T-helper 17 cell (primary cell): ENCODE data around the gene C17orf67. TPM values are rescaled to one million over a fixed set of nuclear protein-coding genes. Genes with fewer than 3 reads are reported as not detected.

Source experiments
- ATAC-seq: fragments of 150-1000 bp; cut with Tn5 transposase; 2 replicates; pipeline ENCODE4 v1.10.0; 2021; ENCODE audit warnings: mild to moderate bottlenecking, moderate library complexity
- DNase-seq, 3 donors: peaks; one replicate each; pipeline versions ENCODE4 v3.0.0 to v3.0.0-alpha.2; 2020 to 2021
- H3K9me3 ChIP-seq: one replicate; pipeline ENCODE4 v1.7.0; 2013; ENCODE audit warnings: low read length, mild to moderate bottlenecking; ENCODE audit not compliant: control insufficient read depth, poor library complexity, severe bottlenecking
- H3K27ac Mint-ChIP-seq: one replicate; pipeline ENCODE4 v1.8.0; 2022; ENCODE audit warnings: mild to moderate bottlenecking, moderate library complexity, mixed read lengths
- H3K27me3 Mint-ChIP-seq: one replicate; pipeline ENCODE4 v1.8.0; 2022; ENCODE audit warnings: mixed read lengths
- H3K36me3 Mint-ChIP-seq: one replicate; pipeline ENCODE4 v1.8.0; 2022; ENCODE audit warnings: low read depth, mixed read lengths
- H3K4me1 Mint-ChIP-seq: one replicate; pipeline ENCODE4 v1.8.0; 2022; ENCODE audit warnings: mild to moderate bottlenecking, mixed read lengths
- H3K4me3 Mint-ChIP-seq: one replicate; pipeline ENCODE4 v1.8.0; 2022; ENCODE audit warnings: mild to moderate bottlenecking, moderate library complexity, mixed read lengths
- total RNA-seq, 4 donors: library from RNA in 2 of 4; stranded (reverse) in 2 of 4; gene quantifications; one replicate each; pipeline ENCODE4 v1.2.3 and lab custom pipeline; 2022 to 2026

C17orf67 gene
- total RNA-seq, 2 donors from 2014 or later, result 4.1 to 6.6 TPM

DNA sequence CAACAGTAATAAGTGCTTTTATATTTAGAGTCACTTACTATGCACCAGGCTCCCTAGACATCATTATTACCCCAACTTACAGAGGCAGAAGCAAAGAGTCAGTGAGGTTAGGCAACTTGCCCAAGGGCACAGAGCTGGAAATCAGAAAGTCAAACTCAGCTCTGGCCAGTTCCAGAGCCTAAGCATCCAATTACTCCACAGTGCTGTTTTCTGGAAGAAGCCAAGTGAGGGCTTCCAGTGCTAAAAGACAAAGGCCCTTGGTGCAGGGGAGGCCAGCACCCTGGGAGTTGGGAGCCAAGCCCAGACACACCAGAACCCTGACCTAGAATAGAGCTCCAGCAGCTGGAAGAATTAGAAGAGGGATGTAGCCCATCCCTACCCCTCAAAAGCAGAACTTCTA lies 40.2 kb downstream of the C17orf67 start:
- Mint-ChIP-seq H3K36me3 (peaks cover 11% of the 10 kb centered on the region), H3K27ac (no peak overlapping the region), H3K27me3 (no peaks in the 10 kb centered on the region), H3K4me1 (peaks cover 7% of the 10 kb centered on the region), H3K4me3 (no peak overlapping the region)
- H3K9me3 ChIP-seq, result no peaks in the 10 kb centered on the region
- ATAC-seq (no peak), DNase-seq (no peak)

GRCh38 chr17:56792267-56792666 lies 41.5 kb downstream of the C17orf67 start:
- no peak overlapping the region for H3K4me3 Mint-ChIP-seq
- peaks cover 4% of the 10 kb centered on the region for H3K36me3 Mint-ChIP-seq
- H3K27ac Mint-ChIP-seq, result no peak overlapping the region
- H3K27me3 Mint-ChIP-seq, result no peaks in the 10 kb centered on the region
- DNase-seq (no peak), ATAC-seq (no peak)
- H3K9me3 ChIP-seq, result no peaks in the 10 kb centered on the region
- peaks cover under 1% of the 10 kb centered on the region for H3K4me1 Mint-ChIP-seq

DNA sequence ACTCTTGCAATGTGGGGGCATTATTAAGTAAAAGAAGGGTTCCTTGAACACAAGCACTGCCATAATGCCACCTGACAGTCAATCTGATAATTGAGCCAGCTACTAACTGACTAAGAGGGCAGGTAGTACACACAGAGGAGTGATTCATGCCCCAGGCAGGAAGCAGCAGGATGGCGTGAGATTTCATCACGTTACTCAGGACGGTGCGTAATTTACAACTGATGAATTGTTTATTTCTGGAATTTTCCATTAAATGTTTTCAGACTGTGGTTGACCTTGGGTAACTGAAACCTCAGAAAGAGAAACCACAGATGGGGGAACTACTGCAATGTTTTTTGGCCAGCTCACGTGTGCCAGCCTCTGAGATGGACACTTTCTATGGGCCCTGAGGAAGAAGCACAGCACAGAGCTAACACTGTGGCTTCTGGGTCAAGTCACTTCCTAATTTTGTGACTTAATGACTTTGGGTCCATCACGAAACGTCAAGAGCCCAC lies 46.7 kb downstream of the C17orf67 start:
- DNase-seq (no peak), ATAC-seq (peak; percentile 77)
- no peaks in the 10 kb centered on the region for H3K9me3 ChIP-seq
- Mint-ChIP-seq H3K4me1 (peaks cover 9% of the 10 kb centered on the region), H3K27me3 (peaks cover 3% of the 10 kb centered on the region), H3K27ac (no peak overlapping the region), H3K36me3 (peaks cover 7% of the 10 kb centered on the region), H3K4me3 (peak overlapping the region; percentile 21)

DNA sequence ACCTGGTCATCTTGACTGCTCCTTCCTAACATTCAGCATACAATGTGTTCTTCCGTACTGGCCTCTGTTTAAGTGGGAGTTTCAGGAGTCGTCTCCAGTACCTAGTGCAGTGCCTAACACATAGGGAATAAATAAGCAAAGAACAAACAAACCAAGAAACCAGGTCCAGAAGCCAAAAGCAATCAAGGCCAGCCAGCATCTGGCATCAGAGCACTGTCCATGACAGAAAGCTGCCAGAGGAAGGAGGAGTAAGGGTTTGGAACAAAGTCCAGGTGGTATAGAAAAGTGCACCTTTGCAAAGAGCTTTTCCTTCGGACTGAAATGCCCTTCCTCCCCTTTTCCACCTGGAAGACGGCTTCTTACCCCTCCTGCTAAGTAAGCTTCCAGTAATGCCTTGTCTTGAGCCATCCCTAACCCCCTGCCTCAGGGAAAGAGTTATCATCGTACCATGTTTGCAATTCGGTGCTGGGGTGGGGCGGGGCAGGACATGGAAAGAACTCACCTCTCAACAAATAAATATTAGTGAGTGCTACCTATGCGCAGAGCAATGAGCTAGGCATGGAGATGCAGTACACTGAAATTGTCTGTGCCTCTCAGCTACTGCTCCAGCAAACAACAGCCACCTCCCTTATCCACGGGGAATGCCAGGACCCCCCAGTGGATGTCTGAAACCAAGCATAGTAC lies 47.6 kb downstream of the C17orf67 start:
- H3K27ac Mint-ChIP-seq, result no peak overlapping the region

GRCh38 chr17:56785405-56785804 lies 48.3 kb downstream of the C17orf67 start:
- Mint-ChIP-seq H3K4me1 (peaks cover 11% of the 10 kb centered on the region), H3K27me3 (peaks cover 7% of the 10 kb centered on the region), H3K27ac (no peak overlapping the region), H3K36me3 (peaks cover 7% of the 10 kb centered on the region), H3K4me3 (no peak overlapping the region)
- DNase-seq (no peak), ATAC-seq (no peak)
- no peaks in the 10 kb centered on the region for H3K9me3 ChIP-seq

More for the DNA sequence above, 47.6 kb downstream of the C17orf67 start:
- peaks cover 7% of the 10 kb centered on the region for H3K36me3 Mint-ChIP-seq
- H3K9me3 ChIP-seq, result no peaks in the 10 kb centered on the region
- no peak overlapping the region for H3K4me3 Mint-ChIP-seq
- DNase-seq (no peak), ATAC-seq (no peak)
- peaks cover 9% of the 10 kb centered on the region for H3K4me1 Mint-ChIP-seq
- peaks cover 7% of the 10 kb centered on the region for H3K27me3 Mint-ChIP-seq

DNA sequence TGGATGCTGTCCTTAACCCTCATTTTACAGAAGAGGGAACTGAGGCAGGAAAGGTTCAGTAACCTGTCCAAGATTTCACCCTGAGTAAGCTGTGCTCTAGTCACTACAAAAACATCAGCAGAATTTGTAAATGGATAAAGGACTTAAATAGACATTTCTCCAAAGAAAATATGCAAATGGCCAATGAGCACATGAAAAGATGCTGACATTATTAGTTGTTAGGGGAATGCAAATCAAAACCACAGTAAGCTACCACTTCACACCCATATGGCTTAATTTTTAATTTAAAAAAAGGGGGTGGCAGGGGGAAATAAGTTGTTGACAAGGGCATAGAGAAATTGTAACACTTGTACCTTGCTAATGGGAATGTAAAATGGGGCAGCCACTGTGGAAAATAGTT lies 51.4 kb downstream of the C17orf67 start:
- Mint-ChIP-seq H3K4me3 (no peak overlapping the region), H3K36me3 (peaks cover 5% of the 10 kb centered on the region), H3K27ac (no peak overlapping the region), H3K4me1 (peaks cover 26% of the 10 kb centered on the region), H3K27me3 (peaks cover 7% of the 10 kb centered on the region)
- no peaks in the 10 kb centered on the region for H3K9me3 ChIP-seq
- DNase-seq (no peak), ATAC-seq (no peak)

DNA sequence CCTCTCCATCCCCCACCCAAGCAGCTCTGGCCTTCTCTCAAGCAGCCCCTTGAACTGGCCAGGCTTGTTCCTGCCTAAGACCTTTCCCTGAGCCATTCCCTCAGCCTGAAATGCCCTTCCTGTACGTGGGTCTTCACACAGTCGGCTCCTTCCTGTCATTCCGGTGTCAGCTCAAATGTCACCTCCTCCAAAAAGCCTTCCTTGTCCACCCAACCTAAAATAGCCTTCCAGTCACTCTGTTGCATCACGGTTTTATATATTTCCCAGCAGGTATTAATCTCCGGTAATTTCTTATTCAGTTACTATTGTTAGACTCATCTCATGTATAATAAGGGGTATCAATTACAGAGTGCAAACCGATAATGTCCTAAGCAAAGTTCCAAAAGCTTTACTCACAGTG lies 51.8 kb downstream of the C17orf67 start:
- DNase-seq (no peak), ATAC-seq (no peak)
- no peaks in the 10 kb centered on the region for H3K9me3 ChIP-seq
- H3K4me1 Mint-ChIP-seq, result peaks cover 24% of the 10 kb centered on the region
- H3K27ac Mint-ChIP-seq, result no peak overlapping the region
- peaks cover 5% of the 10 kb centered on the region for H3K36me3 Mint-ChIP-seq
- H3K4me3 Mint-ChIP-seq, result no peak overlapping the region
- H3K27me3 Mint-ChIP-seq, result peaks cover 7% of the 10 kb centered on the region

DNA sequence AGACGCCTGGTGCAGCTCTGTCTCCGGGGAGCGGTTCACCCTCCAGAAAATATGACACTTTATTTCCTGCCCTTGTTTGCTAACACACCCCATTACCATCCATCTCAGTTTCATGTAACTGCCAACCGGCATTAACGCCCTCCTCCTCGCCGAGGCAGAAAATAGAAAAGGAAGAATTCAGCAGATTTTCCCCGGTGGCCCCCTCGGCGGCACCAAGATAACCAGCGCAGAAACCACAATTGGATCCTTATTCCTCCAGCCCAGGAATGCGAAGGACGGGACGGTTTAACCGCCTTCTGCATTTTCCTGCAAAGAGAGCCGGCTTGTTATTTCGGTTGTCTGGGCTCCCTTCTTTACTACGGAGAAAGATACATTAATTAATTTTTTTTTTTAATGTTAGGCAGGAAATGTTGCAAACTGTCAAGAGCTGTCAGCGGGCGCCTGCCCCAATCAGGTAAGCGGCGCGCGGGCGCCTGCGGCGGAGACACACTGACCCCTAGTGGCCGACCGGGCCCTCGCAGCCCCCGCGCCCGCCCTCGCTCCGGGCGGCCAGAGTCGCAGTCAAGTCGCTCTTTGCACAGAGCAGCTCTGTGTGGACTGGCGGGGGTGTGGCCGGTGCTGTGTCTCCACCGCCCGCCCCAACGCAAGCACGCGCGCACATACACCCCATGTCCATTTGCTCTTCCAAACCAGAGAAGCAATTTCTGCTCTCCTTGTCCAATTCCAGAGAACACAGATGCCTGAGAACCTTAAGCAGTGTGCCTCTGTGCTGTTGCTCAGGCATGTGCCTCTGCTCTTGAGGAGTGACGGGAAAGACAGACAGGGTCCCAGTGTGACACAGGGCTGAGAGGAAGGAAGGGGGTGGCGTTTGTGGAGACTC lies 53.6 kb downstream of the C17orf67 start:
- Mint-ChIP-seq H3K4me1 (peaks cover 19% of the 10 kb centered on the region), H3K36me3 (no peaks in the 10 kb centered on the region), H3K27ac (peak overlapping the region; percentile 91), H3K27me3 (peaks cover 7% of the 10 kb centered on the region), H3K4me3 (peak overlapping the region; percentile 95)
- DNase-seq (peak; percentile 73 to 88 (median 77)), ATAC-seq (peak; percentile 99)
- no peaks in the 10 kb centered on the region for H3K9me3 ChIP-seq

DNA sequence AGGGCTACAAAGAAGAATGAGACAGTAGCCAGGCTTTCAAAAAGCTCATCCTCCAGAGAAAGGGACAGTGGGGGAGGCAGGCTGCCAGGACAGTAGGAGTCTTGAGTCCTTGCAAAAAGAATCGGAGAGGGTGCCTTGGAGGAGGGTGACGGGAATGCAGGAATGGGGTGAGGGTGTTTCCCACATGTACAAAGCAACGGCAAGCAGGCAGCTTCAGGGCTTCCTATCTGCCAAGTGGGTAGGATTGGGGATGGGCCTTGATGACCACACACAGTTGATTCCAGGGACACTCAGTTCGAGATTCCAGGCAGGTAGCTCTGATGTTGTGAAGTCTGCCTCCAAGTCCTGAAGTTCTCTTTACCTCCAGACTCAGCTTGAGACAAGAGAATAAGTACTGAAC lies 54.4 kb downstream of the C17orf67 start:
- Mint-ChIP-seq H3K4me3 (peak overlapping the region; percentile 95), H3K36me3 (no peaks in the 10 kb centered on the region), H3K27ac (peak overlapping the region; percentile 91), H3K4me1 (peaks cover 17% of the 10 kb centered on the region), H3K27me3 (peaks cover 7% of the 10 kb centered on the region)
- no peaks in the 10 kb centered on the region for H3K9me3 ChIP-seq
- DNase-seq (no peak), ATAC-seq (no peak)

- Mint-ChIP-seq H3K27me3 (peaks cover 7% of the 10 kb centered on the region), H3K27ac (peak overlapping the region; percentile 91), H3K36me3 (no peaks in the 10 kb centered on the region)
These were observed 54.8 kb downstream of the C17orf67 start for GRCh38 chr17:56778898-56779297.

DNA sequence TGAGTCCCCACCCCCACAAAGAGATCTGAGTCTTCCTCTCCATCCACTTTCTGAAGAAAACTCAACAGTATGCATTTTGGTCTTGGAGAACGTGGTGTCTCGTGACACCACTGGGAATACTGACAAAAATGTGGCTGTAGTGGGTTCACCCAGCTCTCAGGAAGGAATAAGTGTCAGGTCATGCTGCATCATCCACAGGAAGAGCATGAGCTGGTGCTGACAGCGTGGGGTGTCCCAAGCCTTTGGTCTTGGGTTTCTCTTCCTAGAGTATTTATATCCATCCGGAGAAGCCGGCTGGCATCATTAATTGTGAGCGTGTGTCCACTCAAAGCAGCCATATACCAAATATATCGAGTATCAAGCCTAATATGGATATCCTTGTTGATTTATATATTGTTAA lies 55.9 kb downstream of the C17orf67 start:
- ATAC-seq (no peak), DNase-seq (no peak)
- Mint-ChIP-seq H3K27ac (no peak overlapping the region), H3K27me3 (peaks cover 11% of the 10 kb centered on the region), H3K36me3 (no peaks in the 10 kb centered on the region), H3K4me3 (no peak overlapping the region), H3K4me1 (peaks cover 17% of the 10 kb centered on the region)
- H3K9me3 ChIP-seq, result no peaks in the 10 kb centered on the region

More at GRCh38 chr17:56778898-56779297, 54.8 kb downstream of the C17orf67 start:
- ATAC-seq (no peak), DNase-seq (no peak)
- Mint-ChIP-seq H3K4me1 (peaks cover 17% of the 10 kb centered on the region), H3K4me3 (peak overlapping the region; percentile 95)
- H3K9me3 ChIP-seq, result no peaks in the 10 kb centered on the region

- no peak overlapping the region for H3K27ac Mint-ChIP-seq
- ATAC-seq (no peak), DNase-seq (no peak)
- H3K27me3 Mint-ChIP-seq, result peaks cover 11% of the 10 kb centered on the region
- H3K9me3 ChIP-seq, result no peaks in the 10 kb centered on the region
- H3K4me3 Mint-ChIP-seq, result no peak overlapping the region
- peaks cover 10% of the 10 kb centered on the region for H3K4me1 Mint-ChIP-seq
- no peaks in the 10 kb centered on the region for H3K36me3 Mint-ChIP-seq
These were observed 59.1 kb downstream of the C17orf67 start for GRCh38 chr17:56774650-56775049.

DNA sequence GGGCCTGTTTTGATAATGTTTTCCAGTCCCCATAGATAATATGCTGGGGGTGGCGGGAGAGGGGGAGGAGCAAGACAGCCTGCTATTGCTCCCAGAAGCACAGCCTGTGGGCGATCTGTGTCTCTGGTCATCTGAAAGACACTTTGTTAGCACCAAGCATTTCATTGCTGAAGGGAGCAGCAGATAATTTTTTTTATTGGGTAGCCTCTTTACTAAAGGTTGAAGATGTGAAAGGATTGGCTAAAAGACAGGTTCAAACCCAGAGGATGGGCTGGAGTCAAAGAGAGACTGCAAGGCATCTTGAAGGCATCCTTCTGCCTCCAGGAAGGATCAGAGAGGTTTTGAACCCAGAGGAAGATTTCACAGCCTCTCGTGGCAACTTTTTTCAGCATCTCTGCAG lies 60.6 kb downstream of the C17orf67 start:
- DNase-seq, result no peak
- Mint-ChIP-seq H3K27ac (no peak overlapping the region), H3K4me1 (no peaks in the 10 kb centered on the region), H3K4me3 (no peak overlapping the region), H3K36me3 (peaks cover 3% of the 10 kb centered on the region), H3K27me3 (peaks cover 17% of the 10 kb centered on the region)
- no peak for ATAC-seq
- H3K9me3 ChIP-seq, result no peaks in the 10 kb centered on the region
